Measurements from ENCODE around the gene IRX6.

Gene IRX6

DNA sequence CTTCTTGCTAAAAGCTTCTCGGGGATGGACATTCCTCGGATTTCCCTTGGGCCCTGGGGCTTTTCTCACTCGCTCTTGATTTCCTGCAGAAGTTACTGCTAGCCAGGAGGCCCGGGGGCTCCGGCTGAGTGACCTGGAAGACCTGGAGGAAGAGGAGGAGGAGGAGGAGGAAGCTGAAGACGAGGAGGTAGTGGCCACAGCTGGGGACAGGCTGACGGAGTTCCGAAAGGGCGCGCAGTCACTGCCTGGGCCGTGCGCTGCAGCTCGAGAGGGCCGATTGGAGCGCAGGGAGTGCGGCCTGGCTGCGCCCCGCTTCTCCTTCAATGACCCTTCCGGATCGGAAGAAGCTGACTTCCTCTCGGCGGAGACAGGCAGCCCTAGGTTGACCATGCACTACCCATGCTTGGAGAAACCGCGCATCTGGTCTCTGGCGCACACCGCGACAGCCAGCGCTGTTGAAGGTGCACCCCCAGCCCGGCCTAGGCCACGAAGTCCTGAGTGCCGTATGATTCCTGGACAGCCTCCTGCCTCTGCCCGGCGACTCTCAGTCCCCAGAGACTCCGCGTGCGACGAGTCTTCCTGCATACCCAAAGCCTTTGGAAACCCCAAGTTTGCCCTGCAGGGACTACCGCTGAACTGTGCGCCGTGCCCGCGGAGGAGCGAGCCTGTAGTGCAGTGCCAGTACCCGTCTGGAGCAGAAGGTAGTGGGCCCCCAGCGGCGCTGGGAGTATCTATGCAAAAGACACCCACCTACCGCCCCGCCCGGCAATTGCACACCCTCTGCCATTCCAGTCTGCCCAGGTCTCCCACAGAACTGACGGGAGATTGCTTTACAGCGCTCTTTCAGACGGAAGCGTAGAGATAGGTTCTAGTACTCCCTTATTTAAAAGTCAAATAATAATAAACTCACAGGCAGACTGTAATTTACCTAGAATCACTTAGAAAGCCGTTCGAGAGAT, 4.9 kb downstream of the IRX6 start:
- no peak overlapping the region for H3K4me3 ChIP-seq (ENCODE audit: low read length)
- TF ChIP-seq, protein P1, sequence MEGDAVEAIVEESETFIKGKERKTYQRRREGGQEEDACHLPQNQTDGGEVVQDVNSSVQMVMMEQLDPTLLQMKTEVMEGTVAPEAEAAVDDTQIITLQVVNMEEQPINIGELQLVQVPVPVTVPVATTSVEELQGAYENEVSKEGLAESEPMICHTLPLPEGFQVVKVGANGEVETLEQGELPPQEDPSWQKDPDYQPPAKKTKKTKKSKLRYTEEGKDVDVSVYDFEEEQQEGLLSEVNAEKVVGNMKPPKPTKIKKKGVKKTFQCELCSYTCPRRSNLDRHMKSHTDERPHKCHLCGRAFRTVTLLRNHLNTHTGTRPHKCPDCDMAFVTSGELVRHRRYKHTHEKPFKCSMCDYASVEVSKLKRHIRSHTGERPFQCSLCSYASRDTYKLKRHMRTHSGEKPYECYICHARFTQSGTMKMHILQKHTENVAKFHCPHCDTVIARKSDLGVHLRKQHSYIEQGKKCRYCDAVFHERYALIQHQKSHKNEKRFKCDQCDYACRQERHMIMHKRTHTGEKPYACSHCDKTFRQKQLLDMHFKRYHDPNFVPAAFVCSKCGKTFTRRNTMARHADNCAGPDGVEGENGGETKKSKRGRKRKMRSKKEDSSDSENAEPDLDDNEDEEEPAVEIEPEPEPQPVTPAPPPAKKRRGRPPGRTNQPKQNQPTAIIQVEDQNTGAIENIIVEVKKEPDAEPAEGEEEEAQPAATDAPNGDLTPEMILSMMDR (conservative IDR thresholded peaks at IDR 0.05; ENCODE audit: low read depth, low read length) = no peak
- no peak for DNase-seq (ENCODE audit: low read depth)

- TF ChIP-seq, protein P1 (conservative IDR thresholded peaks at IDR 0.05; ENCODE audit: low read depth, low read length) = no peak
- no peak for DNase-seq (ENCODE audit: low read depth)
- H3K4me3 ChIP-seq (ENCODE audit: low read length) = no peak overlapping the region
Observed at GRCh38 chr16:55329791-55330428, 5.9 kb downstream of the IRX6 start.

- no peak overlapping the region for H3K4me3 ChIP-seq (ENCODE audit: low read length)
- no peak for DNase-seq (ENCODE audit: low read depth)
- TF ChIP-seq, protein P1 (conservative IDR thresholded peaks at IDR 0.05; ENCODE audit: low read depth, low read length) = no peak
Observed at GRCh38 chr16:55330781-55331647, 7.0 kb downstream of the IRX6 start.

GRCh38 chr16:55331648-55332185, 7.7 kb downstream of the IRX6 start:
- no peak overlapping the region for H3K4me3 ChIP-seq (ENCODE audit: low read length)
- DNase-seq (ENCODE audit: low read depth) = no peak
- TF ChIP-seq, protein P1 (conservative IDR thresholded peaks at IDR 0.05; ENCODE audit: low read depth, low read length) = no peak

DNA sequence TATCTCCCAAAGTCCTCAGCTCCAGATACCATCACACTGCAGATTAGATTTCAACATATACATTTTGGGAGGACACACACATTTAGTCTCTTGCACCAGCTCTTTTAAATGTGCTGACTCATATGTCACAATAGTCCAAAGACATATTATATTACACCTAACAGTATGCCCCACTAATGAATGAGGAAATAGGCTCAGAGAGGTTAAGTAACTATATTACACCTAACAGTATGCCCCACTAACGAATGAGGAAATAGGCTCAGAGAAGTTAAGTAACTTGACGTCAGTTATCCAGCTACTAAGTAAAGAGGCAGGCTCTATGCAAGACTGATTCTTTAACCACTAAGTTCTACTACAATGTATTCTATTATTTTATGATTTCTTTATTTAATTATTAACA, 9.7 kb downstream of the IRX6 start:
- H3K4me3 ChIP-seq (ENCODE audit: low read length) = no peak overlapping the region
- DNase-seq (ENCODE audit: low read depth) = no peak
- TF ChIP-seq, protein P1 (conservative IDR thresholded peaks at IDR 0.05; ENCODE audit: low read depth, low read length) = no peak

DNA sequence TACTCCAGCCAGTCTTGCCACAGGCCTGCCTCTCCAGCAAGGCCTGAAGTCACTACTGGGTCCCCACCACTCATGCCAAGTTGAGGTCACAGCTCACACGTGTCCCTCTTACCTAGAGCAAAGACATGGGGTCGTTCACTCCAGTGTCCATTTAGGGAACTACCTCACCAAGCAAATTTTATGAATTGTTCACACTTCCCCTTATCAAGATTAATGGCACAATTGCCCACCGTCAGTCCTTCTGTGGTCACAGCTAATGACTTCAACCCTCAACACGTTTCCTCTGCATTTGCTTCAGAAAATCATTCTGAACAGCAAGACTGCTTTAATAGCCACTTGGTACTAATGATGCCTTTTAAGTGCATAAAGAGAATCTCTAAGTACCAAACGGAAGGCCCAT, 14.6 kb downstream of the IRX6 start:
- TF ChIP-seq, protein P1 (conservative IDR thresholded peaks at IDR 0.05; ENCODE audit: low read depth, low read length) = no peak
- H3K4me3 ChIP-seq (ENCODE audit: low read length) = no peak overlapping the region
- no peak for DNase-seq (ENCODE audit: low read depth)
